Astrocyte of the hippocampus (primary cell): Measurements from ENCODE around the gene TOR2A.

Experiments
- DNase-seq: peaks from one replicate; pipeline ENCODE4 v3.0.0; 2011; ENCODE audit warnings: low read depth, low spot score

TOR2A gene

DNA sequence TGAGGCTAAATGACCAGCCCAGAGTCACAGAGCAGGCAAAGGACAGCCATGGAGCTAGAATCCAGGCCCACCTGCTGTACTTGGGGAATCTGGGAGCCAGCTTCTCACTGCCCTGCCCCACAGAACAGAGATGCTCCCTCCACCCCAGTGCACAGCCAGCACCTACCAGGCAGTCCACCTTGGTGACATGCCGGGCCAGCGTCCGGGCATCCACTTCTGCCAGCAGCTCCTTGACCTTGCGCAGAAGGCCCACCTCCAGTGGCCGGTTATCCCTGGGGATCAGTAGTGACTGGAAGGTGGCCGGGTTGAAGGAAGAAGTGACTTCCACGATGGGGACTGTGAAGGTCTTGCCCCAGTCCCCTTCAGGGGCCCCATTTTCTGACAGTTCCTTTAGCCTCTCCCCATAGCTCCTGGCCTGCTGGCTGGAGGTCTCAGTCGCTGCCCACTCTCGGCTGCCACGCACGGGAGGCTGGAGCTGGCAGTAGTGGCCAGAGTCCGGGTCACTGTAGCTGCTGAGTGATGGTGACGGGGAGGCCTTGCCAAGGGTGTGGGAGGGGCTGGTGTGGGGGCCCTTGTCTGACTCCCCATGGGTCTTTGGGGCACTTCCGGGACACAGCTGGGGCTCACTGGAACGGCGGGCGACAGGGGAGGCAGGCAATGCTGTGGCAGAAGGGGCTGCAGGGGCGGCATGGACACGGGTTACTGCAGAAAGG is 9.5 kb upstream of the TOR2A start:
- no peak for DNase-seq

DNA sequence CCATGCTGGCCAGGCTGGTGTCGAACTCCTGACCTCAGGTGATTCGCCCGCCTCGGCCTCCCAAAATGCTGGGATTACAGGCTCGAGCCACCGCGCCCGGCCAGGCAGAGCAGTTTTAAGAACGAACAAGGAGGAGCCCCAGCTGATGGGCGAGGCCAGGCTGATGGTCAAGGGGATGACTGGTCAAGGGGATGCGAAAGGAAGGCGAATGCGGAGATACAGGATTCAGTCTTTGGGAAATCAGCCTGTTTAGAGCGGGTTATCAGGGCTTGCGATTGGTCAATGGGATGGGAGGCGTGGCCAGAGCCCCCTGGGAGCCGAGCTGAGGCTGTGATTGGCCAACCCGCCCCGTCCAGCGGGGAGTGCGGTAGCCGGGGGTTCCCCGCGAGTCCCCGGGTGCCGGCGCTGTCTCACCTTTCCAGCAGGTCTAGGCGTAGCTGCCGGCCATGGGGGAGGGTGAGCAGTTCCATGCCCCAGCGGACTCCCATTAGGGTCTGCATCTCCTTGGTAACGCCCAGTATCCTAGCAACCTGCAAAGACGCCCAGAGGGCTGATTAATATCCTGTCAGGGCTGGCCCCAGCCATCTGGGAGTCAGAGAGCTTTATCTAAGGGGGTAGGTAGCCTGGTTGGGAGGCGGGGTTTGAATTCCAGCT is 7.5 kb upstream of the TOR2A start:
- DNase-seq, result peak; percentile 87

DNA sequence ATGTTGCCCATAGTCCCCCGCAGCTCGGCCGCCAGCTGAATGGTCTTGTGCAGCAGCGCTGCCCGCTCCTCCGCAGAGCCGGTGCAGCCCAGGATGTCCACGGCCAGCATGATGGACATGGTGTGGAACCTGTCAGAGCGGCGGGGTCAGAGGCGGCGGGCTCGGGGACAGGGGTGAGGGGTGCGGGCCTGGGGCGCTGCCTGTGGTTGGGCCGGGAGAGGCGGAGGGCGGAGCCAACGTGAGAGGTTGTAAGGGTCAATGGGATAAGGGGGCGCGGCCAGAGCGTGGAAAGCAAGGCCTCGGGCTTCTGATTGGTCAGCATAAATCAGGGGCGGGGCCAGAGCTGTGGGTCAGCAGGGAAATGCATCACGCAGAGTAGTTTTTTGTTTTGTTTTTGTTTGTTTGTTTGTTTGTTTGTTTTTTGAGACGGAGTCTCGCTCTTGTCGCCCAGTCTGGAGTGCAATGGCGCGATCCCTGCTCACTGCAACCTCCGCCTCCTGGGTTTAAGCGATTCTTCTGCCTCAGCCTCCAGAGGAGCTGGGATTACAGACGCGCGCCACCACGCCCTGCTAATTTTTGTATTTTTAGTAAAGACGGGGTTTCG is 6.8 kb upstream of the TOR2A start:
- DNase-seq, result peak; percentile 74

DNA sequence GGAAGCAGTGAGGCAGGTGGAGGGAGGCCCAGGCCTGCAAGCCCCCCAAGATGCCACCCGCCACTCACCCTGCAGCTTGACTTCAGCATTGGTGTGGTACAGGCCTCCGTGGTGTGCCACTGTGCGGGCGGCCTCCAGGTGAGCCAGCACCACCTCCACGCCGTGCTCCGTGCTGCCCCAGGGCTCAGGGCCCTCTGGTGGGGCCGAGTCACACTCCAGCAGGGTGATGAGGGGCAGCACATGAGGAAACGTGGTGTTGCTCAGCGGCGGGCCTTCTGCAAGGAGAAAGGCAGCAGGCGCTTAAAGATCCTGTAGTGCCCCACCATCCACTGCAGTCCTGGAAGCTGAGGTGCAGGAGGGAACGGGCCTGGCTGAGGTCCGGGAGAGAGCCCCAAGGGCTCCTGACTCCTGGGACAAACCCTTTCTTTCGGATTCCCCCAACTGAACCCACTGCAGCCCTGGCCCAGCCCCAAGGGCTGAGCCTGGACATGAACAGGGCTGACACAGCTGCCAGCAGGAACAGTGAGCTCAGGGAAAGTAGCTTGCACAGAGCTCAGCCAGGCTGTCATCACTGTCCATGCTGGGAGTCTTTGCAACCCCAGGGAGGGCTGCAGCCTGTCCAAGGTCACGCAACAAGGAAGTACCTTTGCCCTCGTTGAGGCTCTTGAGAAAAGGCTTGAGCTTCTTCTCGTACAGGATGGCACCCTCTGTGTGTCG is 4.7 kb upstream of the TOR2A start:
- no peak for DNase-seq

DNA sequence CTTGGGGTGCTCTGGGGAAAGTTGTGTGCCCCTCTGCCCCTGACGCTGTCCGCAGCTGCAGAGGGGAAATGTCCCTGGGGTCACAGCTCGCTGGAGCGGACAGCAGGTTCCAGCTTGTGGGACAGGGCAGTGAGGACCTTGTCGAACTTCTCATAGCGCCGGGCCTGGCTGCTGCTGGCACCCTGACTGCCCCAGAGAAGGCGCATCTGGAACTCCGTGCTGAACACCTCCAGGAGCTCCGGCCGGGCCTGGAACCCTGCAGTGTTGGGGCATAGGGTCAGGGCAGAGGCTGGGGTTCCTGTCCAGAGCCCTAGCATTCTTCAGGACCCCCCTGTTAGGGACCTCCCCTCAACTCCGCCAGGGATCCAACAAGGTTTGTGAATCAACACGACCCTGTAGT is 3.6 kb upstream of the TOR2A start:
- DNase-seq, result no peak

DNA sequence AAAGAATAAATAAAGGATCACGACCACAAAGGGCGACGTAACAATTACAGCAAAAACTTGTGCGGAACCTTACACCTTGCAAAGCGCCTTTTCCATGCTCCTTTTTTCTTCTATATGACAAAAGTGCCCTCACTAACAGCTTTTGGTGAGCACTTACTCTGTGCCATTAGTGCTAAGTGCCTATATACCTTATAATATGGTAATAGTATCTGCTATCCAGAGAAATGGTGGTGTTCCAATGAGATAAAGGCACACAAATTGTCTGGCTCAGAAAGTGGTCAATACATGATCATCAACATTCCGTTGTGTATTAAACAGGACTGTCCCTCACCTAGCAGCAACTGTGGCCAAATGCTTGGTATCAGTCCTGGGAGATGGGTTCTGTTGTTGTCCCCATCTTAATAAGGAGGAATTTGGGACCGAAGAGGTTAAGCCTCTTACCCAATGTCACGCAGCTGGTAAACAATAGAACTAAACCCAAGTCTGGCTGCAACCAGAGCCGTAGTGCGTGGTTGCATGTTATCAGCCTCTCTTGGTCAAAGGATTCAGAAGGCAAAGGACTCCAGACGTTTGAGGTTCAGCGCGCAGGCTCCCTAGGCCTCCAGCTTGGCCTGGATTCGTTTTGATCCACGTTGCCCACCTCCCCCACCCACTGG is 564 bp upstream of the TOR2A start:
- DNase-seq, result no peak

DNA sequence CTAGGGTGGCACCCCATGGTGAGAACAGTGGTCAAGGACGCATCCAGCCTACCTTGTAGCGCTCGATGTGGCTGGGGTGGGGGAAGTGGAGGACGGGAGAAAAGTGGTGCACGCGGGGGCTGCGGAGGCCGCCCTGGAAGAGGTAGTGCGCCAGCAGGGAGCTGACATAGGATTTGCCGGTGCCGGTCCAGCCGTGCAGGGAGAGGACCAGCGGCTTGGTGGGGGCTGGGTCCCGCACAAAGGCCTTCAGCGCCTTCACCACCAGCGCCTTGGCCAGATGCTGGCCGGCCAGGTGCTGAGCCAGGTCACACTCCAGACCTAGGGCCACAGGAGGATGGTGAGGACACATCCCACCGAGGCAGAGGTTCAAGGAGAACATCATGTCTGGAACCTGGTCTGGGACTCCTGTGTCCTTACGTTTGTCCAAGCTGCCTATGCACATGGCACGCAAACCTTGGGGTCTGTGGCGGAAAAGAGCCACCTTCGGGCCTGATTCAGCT is 797 bp downstream of the TOR2A start:
- DNase-seq, result no peak

DNA sequence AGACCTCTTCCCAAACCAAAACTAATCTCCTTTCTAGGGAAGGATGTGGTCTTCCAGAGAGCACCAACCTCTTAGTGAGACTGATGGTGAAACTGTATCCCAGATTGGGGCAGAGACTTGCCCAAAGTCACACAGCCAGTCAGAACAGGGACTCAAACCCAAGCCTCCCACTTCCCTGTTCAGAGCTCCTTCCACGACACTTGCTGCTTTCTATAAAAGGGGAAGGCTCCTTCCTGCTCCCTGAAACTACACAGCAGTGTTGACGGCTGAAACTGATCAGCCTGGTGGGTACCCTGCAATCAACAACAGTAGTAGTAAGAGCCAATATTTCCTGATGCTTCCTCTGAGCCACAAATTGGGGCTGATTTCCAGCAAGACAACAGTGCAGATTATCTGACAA is 1.5 kb downstream of the TOR2A start:
- no peak for DNase-seq

DNA sequence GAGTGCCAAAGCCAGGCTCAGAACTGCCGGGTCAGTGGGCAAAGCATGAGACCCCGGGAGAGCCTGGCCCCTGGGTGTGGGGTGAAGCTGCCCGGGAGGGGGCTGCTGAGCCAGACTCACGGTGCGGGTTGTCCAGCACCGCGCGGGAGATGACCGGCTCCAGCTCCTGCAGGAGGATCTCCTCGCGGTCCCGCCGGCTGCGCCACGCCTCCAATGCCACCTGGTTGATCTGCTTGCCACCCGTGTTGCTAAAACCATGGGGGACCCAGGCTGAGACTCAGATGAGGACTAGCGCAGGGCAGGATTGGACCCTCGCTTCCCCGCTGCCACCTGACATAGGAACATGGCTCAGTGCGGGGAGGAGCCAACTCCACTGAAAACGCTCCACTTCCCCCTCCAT is 2.6 kb downstream of the TOR2A start:
- no peak for DNase-seq

DNA sequence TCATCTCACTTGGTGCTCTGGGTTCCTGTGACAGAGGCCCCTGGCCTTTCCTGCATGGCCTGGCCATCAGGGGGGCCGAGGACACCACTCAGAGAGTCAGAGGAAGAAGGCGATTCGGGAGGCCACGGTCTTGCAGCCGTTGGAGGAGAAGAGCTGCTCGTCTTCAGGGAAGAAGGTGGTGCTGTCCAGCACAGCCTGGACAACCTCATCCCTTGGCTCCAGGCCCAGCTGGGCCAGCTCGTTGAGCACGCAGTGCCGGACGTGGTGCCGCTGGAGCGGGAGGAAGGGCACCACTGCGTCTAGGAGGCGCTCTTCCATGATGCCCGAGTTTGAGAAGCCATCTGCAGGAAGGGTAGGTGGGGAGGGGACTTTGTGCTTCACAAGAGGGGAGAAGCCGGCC is 3.2 kb downstream of the TOR2A start:
- DNase-seq, result no peak

DNA sequence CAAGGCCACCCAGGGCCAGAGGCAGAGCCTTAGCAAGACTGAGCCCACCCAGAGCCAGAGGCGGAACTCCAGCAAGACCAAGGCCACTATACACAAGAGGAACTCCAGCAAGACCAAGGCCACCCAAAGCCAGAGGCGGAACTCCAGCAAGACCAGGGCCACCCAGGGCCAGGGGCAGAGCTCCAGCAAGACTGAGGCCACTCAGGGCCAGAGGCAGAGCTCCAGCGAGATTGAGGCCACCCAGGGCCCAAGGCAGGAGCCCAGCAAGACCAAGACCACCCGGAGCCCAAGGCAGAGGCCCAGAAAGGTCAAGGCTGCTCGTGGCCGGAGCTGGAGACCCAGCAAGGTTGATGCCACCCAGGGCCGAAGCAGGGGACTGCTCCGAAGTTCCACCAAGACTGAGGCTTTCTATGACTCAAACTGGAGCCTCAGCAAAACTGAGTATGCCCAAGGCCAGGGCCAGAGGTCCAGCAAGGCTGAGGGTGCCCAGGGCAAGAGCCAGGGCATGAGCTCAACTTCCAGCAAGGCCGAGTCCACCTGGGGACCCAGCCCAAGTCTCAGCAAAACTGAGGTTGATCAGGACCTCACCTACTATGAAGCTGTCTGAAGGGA is 4.2 kb downstream of the TOR2A start:
- no peak for DNase-seq

DNA sequence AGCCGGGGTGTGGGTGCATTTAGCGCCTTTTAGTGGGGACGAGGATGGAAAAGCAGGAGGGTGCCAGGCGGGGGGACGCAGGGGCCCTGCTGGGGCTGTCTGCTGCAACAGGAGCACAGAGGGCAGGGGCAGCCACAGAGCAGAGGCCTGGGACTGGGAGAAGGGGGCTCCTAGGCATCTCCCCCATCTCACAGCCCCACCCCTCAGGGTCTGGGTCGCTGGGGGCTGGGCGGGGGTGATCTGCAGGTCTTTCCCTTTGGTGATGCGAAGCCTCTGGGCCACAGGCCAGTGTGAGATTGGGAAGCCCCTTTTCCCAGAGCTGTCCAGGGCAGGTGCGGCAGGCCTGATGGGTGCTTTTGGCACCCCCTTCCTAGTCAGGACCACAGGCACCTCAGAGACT is 4.8 kb downstream of the TOR2A start:
- DNase-seq, result no peak

DNA sequence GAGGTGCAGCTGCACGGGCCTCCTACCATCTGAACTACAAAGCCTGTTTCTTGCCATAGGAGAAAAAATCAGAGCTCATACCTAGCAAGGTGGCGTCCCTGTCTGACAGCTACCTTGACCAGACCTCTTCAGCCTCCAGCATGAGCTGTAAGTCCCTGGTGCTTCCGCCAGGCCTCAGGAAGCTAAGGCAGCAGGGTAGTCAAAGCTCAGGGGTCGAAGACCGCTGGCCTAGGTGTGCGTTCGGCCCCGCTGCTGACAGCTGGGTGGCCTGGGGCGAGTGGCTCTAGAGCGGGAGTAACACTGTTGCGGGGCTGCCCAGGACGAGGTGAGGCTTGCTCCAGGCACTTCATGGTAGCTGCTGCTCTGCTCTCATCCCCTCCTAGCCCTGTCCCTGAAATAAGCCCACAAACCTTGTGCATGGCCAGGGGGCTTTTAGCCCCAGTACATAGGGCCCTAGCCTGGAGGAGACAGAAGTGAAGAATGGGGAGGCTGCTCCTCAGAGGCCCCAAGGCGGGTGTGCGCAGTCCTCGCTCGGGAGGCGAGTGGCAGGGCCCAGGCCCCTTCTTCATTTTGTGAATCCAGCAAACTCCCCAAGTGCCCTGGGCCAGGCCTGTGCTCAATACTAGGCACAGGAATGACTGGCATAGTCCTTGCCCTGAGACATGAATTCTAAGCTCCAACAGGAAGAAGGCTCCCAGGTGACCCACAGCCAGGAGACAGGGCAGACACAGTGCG is 5.4 kb downstream of the TOR2A start:
- no peak for DNase-seq

DNA sequence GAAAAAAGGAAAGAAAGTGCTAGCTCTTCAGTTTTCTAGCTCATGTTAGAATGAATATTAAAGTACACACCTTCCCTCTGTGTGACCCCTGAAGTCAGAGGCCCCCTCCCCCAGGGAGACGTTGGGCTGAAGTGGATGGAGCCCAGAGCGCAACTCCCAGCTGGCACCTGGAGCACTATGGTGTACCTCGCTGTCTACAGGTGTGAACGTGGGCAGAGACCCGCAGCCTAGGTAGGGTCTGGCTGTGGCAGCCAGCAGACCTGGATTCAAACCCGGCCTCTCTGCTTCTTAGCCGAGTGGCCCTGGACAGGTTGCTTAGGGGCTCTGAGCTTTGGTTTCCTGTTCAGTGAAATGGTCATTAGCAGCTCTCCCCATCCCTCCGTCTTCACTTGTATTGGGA is 6.3 kb downstream of the TOR2A start:
- DNase-seq, result no peak

DNA sequence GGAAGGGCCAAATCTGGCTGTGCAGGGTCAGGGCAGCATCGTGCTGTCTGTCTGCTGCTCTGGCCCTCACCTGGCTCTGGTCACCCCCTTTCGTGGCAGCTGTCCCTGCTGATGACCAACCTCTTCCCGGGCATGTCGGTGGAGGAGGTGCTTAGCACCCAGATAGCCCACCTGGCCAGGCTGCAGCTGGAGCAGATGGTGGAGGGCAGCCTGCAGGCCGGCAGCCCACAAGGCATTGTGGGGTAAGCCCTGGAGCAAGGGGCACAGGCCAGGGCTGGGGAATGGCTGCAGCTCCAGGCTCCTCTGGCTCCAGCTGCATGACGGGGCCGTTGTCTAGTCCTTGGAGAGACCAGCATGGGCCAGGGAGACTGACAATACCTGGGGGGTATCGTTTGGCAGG is 8.2 kb downstream of the TOR2A start:
- DNase-seq, result no peak

DNA sequence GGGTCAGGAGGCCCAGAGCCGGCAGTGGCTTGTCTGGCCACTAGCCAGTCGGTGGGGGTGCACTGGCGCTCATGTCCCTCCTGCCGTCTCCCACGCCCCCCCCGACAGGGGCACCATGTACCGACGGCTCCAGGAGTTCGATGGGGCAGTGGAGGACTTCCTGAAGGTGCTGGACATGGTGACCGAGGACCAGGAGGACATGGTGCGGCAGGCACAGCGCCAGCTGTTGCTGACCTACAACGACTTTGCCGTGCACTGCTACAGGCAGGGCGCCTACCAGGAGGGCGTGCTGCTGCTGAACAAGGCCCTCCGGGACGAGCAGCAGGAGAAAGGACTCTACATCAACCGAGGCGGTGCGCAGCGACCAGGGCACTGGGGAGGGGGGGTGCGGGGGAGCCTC is 11.1 kb downstream of the TOR2A start:
- DNase-seq, result no peak

DNA sequence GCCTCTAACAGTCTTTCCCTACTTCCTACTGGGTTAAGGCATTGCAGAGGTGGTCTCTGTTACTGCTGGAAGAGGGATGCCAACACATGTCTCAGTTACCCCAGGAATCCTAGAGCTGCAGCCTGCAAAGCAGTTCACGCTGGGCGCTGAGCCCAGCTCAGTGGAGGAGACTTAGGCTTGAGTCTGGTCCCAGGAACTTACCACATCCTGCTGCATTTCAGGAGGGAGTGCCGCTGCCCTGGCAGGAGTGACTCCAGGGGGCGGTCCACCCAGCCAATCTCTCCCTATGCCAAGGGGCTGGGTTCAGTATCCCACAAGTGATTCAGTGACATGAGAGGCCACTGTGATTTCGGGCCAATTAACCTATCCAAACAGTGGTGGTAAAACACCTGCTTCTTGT is 11.7 kb downstream of the TOR2A start:
- DNase-seq, result peak; percentile 91

DNA sequence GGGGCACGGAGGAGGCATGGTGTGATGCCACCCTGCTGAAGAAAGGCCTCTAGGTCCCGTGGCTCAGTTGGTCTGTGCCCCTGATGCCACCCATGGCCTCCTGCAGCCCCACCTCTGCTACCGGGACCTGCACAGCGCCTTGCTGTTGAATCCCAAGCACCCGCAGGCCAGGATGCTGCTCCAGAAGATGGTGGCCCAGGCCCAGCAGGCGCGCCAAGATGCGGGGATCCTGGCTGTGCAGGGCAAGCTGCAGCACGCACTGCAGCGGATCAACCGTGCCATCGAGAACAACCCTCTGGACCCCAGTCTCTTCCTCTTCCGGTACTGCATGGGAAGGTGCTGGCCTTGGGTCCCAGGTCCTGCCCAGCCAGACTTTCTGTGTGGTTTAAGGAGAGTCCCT is 12.1 kb downstream of the TOR2A start:
- DNase-seq, result no peak

DNA sequence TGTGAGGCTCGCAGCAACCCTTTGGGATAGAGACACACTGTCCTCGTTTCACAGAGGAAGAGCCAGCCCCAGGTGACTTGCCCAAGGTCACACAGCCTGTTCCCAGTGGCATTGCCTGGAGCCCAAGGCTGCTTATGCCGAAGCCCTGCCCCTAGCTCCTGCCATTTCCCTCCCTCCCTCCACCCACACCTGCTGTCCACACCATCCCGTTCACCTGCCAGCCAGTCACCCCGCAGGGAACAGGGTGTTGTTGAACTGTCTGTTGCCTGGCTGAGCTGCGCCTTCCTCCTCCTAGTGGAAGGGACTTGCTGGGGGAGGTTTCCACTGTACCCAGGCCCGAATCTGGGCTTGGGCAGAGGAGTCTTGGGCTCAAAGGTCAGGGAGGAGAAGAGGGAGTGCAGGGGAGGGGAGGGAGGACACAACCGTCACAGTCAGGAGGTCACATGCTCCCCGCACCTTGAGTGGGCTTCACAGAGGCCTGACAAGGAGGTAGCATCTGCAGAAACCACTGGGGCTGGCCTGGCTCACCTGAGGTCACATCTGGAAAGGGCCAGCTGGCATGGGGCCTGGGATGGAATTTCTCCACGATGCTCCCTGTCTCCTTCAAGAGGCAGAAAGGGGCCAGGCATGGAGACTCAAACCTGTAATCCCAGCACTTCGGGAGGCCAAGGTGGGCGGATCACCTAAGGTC is 12.9 kb downstream of the TOR2A start:
- no peak for DNase-seq

DNA sequence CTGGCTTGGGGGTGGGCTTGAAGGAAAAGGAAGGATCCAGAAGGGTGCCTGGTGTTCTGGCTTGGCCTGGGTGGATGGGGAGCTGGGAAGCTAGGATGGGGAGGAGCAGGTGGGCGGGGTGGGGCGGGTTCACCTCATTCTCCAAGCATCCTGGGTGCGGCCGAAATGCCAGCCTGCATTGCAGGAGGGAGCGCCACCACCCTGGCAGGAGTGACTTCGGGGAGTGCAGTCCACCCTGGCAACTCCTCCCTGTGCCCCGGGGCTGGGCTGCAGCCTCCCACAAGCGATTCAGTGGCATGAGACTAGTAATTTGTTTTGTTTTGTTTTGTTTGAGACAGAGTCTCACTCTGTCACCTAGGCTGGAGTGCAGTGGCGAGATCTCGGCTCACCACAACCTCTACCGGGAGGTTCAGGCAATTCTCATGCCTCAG is 13.7 kb downstream of the TOR2A start:
- no peak for DNase-seq
